ENCODE data around the gene PRDM13. TPM values are rescaled to one million over a fixed set of nuclear protein-coding genes. Genes with fewer than 3 reads are reported as not detected.

The PRDM13 gene
- total RNA-seq, result not detected in 2 replicates

DNA sequence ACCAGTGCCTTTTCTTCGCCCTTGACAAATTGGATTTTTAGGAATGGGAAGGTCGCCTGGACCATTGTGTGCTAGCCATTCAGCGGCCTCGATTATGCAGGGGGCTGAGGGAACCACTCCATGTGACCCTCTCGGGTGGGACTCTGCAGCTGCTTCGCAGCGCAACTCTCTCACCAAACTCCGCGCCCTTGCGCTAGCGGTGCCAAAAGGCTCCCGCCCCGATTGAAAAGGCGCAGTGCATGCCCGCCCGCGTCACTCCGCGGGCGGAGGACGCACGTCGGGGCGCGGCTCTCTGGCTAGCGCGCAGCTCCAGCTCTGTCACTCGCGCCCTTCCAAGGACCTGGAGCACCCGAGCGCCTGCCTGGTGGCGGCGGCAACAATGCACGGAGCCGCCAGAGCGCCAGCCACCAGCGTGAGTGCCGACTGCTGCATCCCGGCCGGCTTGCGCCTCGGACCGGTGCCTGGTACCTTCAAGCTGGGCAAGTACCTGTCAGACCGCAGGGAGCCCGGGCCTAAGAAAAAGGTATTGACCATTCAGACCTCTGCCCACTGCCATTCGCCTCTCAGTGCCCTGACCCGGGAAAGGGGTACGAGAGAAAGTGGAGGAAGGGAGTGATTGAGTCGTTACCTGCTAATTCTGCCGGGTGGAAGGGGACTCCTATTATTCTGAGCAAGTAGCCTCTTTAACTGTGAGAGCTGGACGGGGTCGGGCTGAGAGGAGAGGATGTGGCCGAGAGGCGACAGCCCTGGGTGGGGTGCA lies at the start of gene PRDM13:
Gene PRDM13 (plus strand): TSS at position 178 of the 760 bp plus-strand sequence. CDS start 202 bp downstream, at position 380.

DNA sequence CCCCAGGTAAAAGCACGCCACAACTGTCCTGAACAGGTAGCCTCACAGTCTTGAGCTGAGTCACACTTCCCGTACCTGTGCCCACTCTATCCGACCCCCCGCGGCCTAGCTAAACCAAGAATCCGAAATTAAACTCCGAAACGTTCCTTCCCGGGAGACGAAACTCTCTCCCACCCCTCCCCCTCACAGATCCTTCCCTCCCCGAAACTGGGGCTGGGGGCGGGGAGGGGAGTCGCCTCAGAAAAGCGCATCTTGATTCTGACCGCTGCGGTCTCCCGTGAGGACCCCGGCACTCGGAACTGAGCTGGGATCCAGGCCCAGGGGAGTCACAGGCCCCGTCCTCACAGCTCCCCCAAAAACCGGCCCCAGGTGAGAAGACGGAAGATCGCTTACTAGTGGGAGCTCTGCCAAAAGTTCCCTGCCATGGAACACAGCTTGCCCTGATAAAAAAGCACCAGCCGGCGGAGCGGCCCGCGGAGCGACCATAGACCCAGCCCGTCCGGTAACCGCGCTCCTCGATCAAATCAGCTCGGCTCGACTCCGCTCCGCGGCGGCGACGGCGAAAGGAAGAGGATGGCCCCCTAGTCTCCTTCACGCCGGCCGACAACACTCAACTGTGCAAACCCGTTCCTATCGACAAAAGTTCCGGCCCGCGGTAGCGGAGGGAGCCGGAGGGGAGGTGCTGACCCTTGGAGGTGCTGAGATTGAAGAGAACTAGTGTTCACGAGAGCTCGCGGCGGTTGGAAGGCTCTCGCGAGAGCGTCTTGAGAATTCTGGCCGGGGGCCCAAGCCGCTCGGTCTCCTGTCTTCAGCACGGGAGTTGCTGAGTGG lies 38.3 kb upstream of the PRDM13 start, which contains the start of gene CCNC:
Gene CCNC (minus strand): TSS at position 558 of the 831 bp plus-strand sequence. CDS start 133 bp downstream, at position 425.

Other genes starting within 250 kb of the PRDM13 start
- 3.0 and 4.8 TPM in 2 replicates for gene COQ3, start 212.6 kb upstream of the PRDM13 start, total RNA-seq
- gene PNISR, start 181.5 kb upstream of the PRDM13 start, total RNA-seq, result 37.0 and 61.4 TPM in 2 replicates
- 11.6 and 15.7 TPM in 2 replicates for gene USP45, start 91.4 kb upstream of the PRDM13 start, total RNA-seq
- gene CCNC, start 38.2 kb upstream of the PRDM13 start, total RNA-seq, result 61.5 and 94.6 TPM in 2 replicates